IMR-90 (cell line): ENCODE data around the gene GRAMD2A. TPM values are rescaled to one million over a fixed set of nuclear protein-coding genes. Genes with fewer than 3 reads are reported as not detected.
A peak's percentile ranks its signal among the peaks of the same experiment; 100 is the strongest.

Experiments used
- ATAC-seq: fragments of 200-7000 bp; cut with Tn5 transposase; 2 replicates; pipeline ENCODE4 v1.9.1; 2020; ENCODE audit warnings: low read depth, mild to moderate bottlenecking, moderate library complexity
- BruUV-seq: library from RNA; stranded (reverse); fragments of 400-500 nt; replicated peaks from 2 replicates; lab custom pipeline; 2021; lab: Mats Ljungman, UMichigan
- CTCF ChIA-PET: fragments of 300-600 bp; formaldehyde crosslinking; extraction: SDS; loops from one replicate; lab custom pipeline; 2021; ENCODE audit warnings: antibody characterized with exemption; lab: Yijun Ruan, JAX
- POLR2A ChIA-PET: fragments of 300-600 bp; sonication (Branson Sonifier 250); formaldehyde crosslinking; loops from one replicate; lab custom pipeline; 2022; ENCODE audit warnings: antibody characterized with exemption; ENCODE audit not compliant: unreplicated experiment; lab: Charles Lee
- DNase-seq: peaks from one replicate; pipeline ENCODE4 v3.0.0; 2013
- H2AFZ ChIP-seq: replicated peaks from 2 replicates; pipeline ENCODE3; 2013; ENCODE audit warnings: low read length, mild to moderate bottlenecking; ENCODE audit not compliant: poor library complexity
- H2AK5ac ChIP-seq: 2 replicates; pipeline ENCODE4 v1.6.1; 2013; ENCODE audit warnings: low read depth, low read length, inconsistent platforms
- H2AK9ac ChIP-seq: replicated peaks from 2 replicates; pipeline ENCODE3; 2013; ENCODE audit warnings: mild to moderate bottlenecking, low read depth, low read length, moderate library complexity; ENCODE audit not compliant: poor library complexity
- H2BK120ac ChIP-seq: 2 replicates; pipeline ENCODE4 v1.6.1; 2013; ENCODE audit warnings: low read depth, low read length, inconsistent platforms
- H2BK15ac ChIP-seq: 3 replicates; pipeline ENCODE4 v1.6.1; 2013; ENCODE audit warnings: low read depth, low read length, inconsistent platforms
- H2BK20ac ChIP-seq: 2 replicates; pipeline ENCODE4 v1.6.1; 2013; ENCODE audit warnings: low read depth, mild to moderate bottlenecking, inconsistent platforms, low read length, moderate library complexity
- H2BK5ac ChIP-seq: 2 replicates; pipeline ENCODE4 v1.6.1; 2013; ENCODE audit warnings: mild to moderate bottlenecking, low read depth, low read length, inconsistent platforms; ENCODE audit not compliant: poor library complexity, severe bottlenecking
- H3K14ac ChIP-seq: replicated peaks from 2 replicates; pipeline ENCODE4 v1.6.1; 2013; ENCODE audit warnings: low read depth, low read length, inconsistent platforms
- H3K18ac ChIP-seq: 2 replicates; pipeline ENCODE4 v1.6.1; 2013; ENCODE audit warnings: low read depth, low read length, control low read depth
- H3K23ac ChIP-seq: 2 replicates; pipeline ENCODE4 v1.6.1; 2013; ENCODE audit warnings: low read depth, low read length, inconsistent platforms
- H3K27ac ChIP-seq: 2 replicates; pipeline ENCODE4 v1.5.1; 2013; ENCODE audit warnings: mild to moderate bottlenecking, control low read depth, low read length; ENCODE audit not compliant: insufficient read depth
- H3K27me3 ChIP-seq: 2 replicates; pipeline ENCODE4 v1.6.1; 2013; ENCODE audit warnings: low read length; ENCODE audit not compliant: control insufficient read depth, insufficient read depth
- H3K36me3 ChIP-seq: 2 replicates; pipeline ENCODE4 v1.6.1; 2013; ENCODE audit warnings: low read length, mixed read lengths; ENCODE audit not compliant: control insufficient read depth, insufficient read depth
- H3K4ac ChIP-seq: 2 replicates; pipeline ENCODE4 v1.6.1; 2013; ENCODE audit warnings: low read depth, low read length, inconsistent platforms
- H3K4me1 ChIP-seq: 2 replicates; pipeline ENCODE4 v1.6.1; 2013; ENCODE audit warnings: low read length, mixed read lengths; ENCODE audit not compliant: control insufficient read depth, insufficient read depth
- H3K4me2 ChIP-seq: 2 replicates; pipeline ENCODE4 v1.6.1; 2013; ENCODE audit warnings: low read depth, mild to moderate bottlenecking, control low read depth, low read length, moderate library complexity
- H3K4me3 ChIP-seq: 2 replicates; pipeline ENCODE4 v1.5.1; 2013; ENCODE audit warnings: low read depth, mild to moderate bottlenecking, control low read depth, low read length, moderate library complexity; ENCODE audit not compliant: insufficient read depth
- H3K56ac ChIP-seq: 2 replicates; pipeline ENCODE4 v1.6.1; 2013; ENCODE audit warnings: low read length, inconsistent platforms; ENCODE audit not compliant: insufficient read depth; ENCODE audit errors: extremely low read depth
- H3K79me1 ChIP-seq, 2 experiments: 2 replicates each; pipeline ENCODE4 v1.6.1; 2013; ENCODE audit warnings: low read length in 2 of 2, inconsistent platforms in 1 of 2, low read depth in 1 of 2
- H3K9ac ChIP-seq: 2 replicates; pipeline ENCODE4 v1.6.1; 2013; ENCODE audit warnings: low read depth, low read length, control low read depth
- H3K9me1 ChIP-seq: 2 replicates; pipeline ENCODE4 v1.6.1; 2013; ENCODE audit warnings: low read length, inconsistent platforms; ENCODE audit not compliant: insufficient read depth
- H3K9me3 ChIP-seq: 2 replicates; pipeline ENCODE4 v1.6.1; 2013; ENCODE audit warnings: low read length; ENCODE audit not compliant: control insufficient read depth, insufficient read depth
- H4K20me1 ChIP-seq: 2 replicates; pipeline ENCODE4 v1.6.1; 2013; ENCODE audit warnings: low read length, inconsistent platforms; ENCODE audit not compliant: insufficient read depth
- H4K5ac ChIP-seq: 2 replicates; pipeline ENCODE4 v1.6.1; 2013; ENCODE audit warnings: mild to moderate bottlenecking, low read depth, low read length, control low read depth
- H4K8ac ChIP-seq, 2 experiments: 2 replicates each; pipeline ENCODE4 v1.6.1; 2013; ENCODE audit warnings: low read depth in 2 of 2, low read length in 2 of 2, control low read depth in 1 of 2, inconsistent platforms in 1 of 2
- H4K91ac ChIP-seq: 2 replicates; pipeline ENCODE4 v1.6.1; 2013; ENCODE audit warnings: low read depth, low read length, inconsistent platforms; ENCODE audit not compliant: insufficient read depth
- BHLHE40 ChIP-seq: fragments of 150-350 bp; IDR thresholded peaks from 2 replicates; pipeline ENCODE4 v1.6.1; 2016; ENCODE audit warnings: mild to moderate bottlenecking, low read depth, low read length
- CEBPB ChIP-seq: IDR thresholded peaks from 2 replicates; pipeline ENCODE4 v1.6.1; 2012; ENCODE audit warnings: low read depth, low read length, improper control_type of control experiment
- CHD1 ChIP-seq: IDR thresholded peaks from 2 replicates; pipeline ENCODE4 v1.6.1; 2012; ENCODE audit warnings: low read depth, low read length, improper control_type of control experiment
- CTCF ChIP-seq: conservative IDR thresholded peaks from 2 replicates; pipeline ENCODE4 v1.5.1; 2012; ENCODE audit warnings: mild to moderate bottlenecking, low read depth, low read length, improper control_type of control experiment
- FOS ChIP-seq: fragments of 150-350 bp; IDR thresholded peaks from 2 replicates; pipeline ENCODE4 v1.6.1; 2016; ENCODE audit warnings: low read depth, low read length
- MAFK ChIP-seq: IDR thresholded peaks from 2 replicates; pipeline ENCODE4 v1.6.1; 2012; ENCODE audit warnings: low read depth, low read length, improper control_type of control experiment
- MAZ ChIP-seq: IDR thresholded peaks from 2 replicates; pipeline ENCODE4 v1.6.1; 2012; ENCODE audit warnings: low read depth, mild to moderate bottlenecking, low read length, improper control_type of control experiment, moderate library complexity, borderline replicate concordance
- MXI1 ChIP-seq: IDR thresholded peaks from 2 replicates; pipeline ENCODE4 v1.6.1; 2012; ENCODE audit warnings: low read depth, mild to moderate bottlenecking, low read length, moderate library complexity, borderline replicate concordance
- NFE2L2 ChIP-seq: fragments of 150-350 bp; IDR thresholded peaks from 2 replicates; pipeline ENCODE4 v1.6.1; 2016; ENCODE audit warnings: low read depth, mild to moderate bottlenecking, low read length
- POLR2A ChIP-seq: IDR thresholded peaks from 2 replicates; pipeline ENCODE4 v1.6.1; 2012; ENCODE audit warnings: mild to moderate bottlenecking, low read depth, low read length
- RAD21 ChIP-seq: IDR thresholded peaks from 2 replicates; pipeline ENCODE4 v1.6.1; 2012; ENCODE audit warnings: low read length, improper control_type of control experiment
- RCOR1 ChIP-seq: IDR thresholded peaks from 2 replicates; pipeline ENCODE4 v1.6.1; 2012; ENCODE audit warnings: mild to moderate bottlenecking, low read length, improper control_type of control experiment; ENCODE audit not compliant: insufficient replicate concordance
- RFX5 ChIP-seq: IDR thresholded peaks from 2 replicates; pipeline ENCODE4 v1.8.0; 2012; ENCODE audit warnings: low read depth, mild to moderate bottlenecking, low read length, moderate library complexity
- SMC3 ChIP-seq: fragments of 150-350 bp; IDR thresholded peaks from 2 replicates; pipeline ENCODE4 v1.6.1; 2016; ENCODE audit warnings: low read depth, mild to moderate bottlenecking, antibody characterized with exemption, low read length, moderate library complexity
- USF2 ChIP-seq: fragments of 150-350 bp; IDR thresholded peaks from 2 replicates; pipeline ENCODE4 v1.6.1; 2017; ENCODE audit warnings: mild to moderate bottlenecking, antibody characterized with exemption, low read length, low read depth
- WGBS, 2 experiments: methylation state at CpG; one replicate each; pipeline versions ENCODE4 v1.1.5 to v1.1.7; 2013; ENCODE audit warnings: missing lambda C conversion rate in 2 of 2; ENCODE audit not compliant: insufficient read length in 1 of 2; ENCODE audit errors: extremely low coverage in 2 of 2; 5-methylcytosine and 5-hydroxymethylcytosine counted together
- dilution Hi-C: fragments of 300-500 bp; cut with HindIII; formaldehyde crosslinking; loops from one replicate; pipeline ENCODE4 v1.14.3; 2018; ENCODE audit warnings: low sequenced_read_pairs; ENCODE audit not compliant: unreplicated experiment
- in situ Hi-C: fragments of 300-500 bp; cut with MboI; formaldehyde crosslinking; loops from 3 replicates; pipeline ENCODE4 v1.14.3; 2019; ENCODE audit warnings: low sequenced_read_pairs, inconsistent platforms, mixed read lengths
- intact Hi-C: fragments of 100-400 bp; cut with micrococcal nuclease; formaldehyde crosslinking; loops from 2 replicates; pipeline ENCODE4 v1.10.0; 2022
- polyA plus RNA-seq, 3 experiments: library from polyadenylated mRNA; depleted of rRNA; stranded (reverse); fragments of >200 nt; gene quantifications; 2 replicates each; pipeline ENCODE4 v1.2.3, GENCODE V29; 2012; ENCODE audit warnings: low replicate concordance in 1 of 3
- total RNA-seq: library from RNA; depleted of rRNA; stranded (reverse); fragments of >200 nt; gene quantifications from 2 replicates; pipeline ENCODE4 v1.2.3, GENCODE V29; 2012
- TF ChIP-seq, protein P1 (sequence below): fragments of 150-350 bp; IDR thresholded peaks from 2 replicates; pipeline ENCODE4 v1.6.1; 2016; ENCODE audit warnings: low read depth, mild to moderate bottlenecking, low read length, moderate library complexity, borderline replicate concordance

GRAMD2A gene
- total and polyA plus RNA-seq, 2 of the 4 experiments (the other 2 are of a cell fraction) = 0.14 to 0.18 TPM

DNA sequence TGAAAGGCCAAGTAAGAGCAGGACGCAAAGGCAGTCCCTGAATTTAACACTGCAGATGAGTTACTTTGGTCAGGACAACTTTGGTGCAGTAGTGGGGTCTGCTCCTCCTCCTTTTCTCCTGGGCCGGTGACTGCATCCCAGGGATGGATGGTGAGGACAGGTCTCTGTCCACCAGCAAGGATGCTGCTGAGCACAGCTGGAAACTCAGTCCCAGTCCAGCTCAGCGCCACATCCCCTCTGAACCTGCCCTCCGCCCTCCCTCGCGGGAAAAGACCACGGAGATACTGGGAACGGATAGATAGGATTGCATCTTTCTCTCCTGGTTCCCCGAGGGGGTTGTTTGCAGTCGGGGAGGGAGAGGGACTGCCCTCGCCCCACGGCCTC lies 13.8 kb downstream of the GRAMD2A start:
- Histone ChIP-seq H3K9ac (no peak overlapping the region), H3K27me3 (peaks cover 30% of the 10 kb centered on the region), H3K4me1 (peaks cover 3% of the 10 kb centered on the region; the same call in 1 of the 2 replicates), H3K36me3 (no peaks in the 10 kb centered on the region), H3K14ac (no peak overlapping the region), H3K9me1 (no peaks in the 10 kb centered on the region), H3K56ac (no peak overlapping the region), H2AK9ac (peak overlapping the region; percentile 78), H2AK5ac (peak overlapping the region; percentile 59; the same call in 1 of the 2 replicates), H4K20me1 (no peaks in the 10 kb centered on the region; the same call in 1 of the 2 replicates), H3K79me1 (no peaks in the 10 kb centered on the region), H3K9me3 (no peaks in the 10 kb centered on the region), H2BK20ac (no peak overlapping the region), H4K8ac (no peak overlapping the region), H2BK5ac (no peak overlapping the region), H3K27ac (no peak overlapping the region), H4K91ac (no peak overlapping the region), H3K23ac (peak overlapping the region; percentile 85), H3K4me2 (peak overlapping the region; percentile 45; the same call in 1 of the 2 replicates), H3K4me3 (no peak overlapping the region), H3K18ac (no peak overlapping the region), H3K4ac (no peak overlapping the region), H2BK15ac (no peak overlapping the region), H2BK120ac (no peak overlapping the region), H4K5ac (no peak overlapping the region), H2AFZ (peak overlapping the region; percentile 90)
- no TSS peak for BruUV-seq
- dilution Hi-C loops (no loop called here), intact Hi-C loops (no loop called here), in situ Hi-C loops (no loop called here)
- ChIA-PET POLR2A (no interaction called here), CTCF (interaction anchor here (0.6 kb wide), 1 partner anchor 113 kb away, joined by 3 read pairs; no protein-coding TSS in a partner anchor)
- ATAC-seq = no peak
- 100% methylated on average over 2 of the region's 12 CpGs; no CpG with 5 or more reads in 1 of the 2 experiments for WGBS, 2 experiments
- no peak for DNase-seq
- TF ChIP-seq MAFK (no peak), CHD1 (no peak), FOS (no peak), NFE2L2 (no peak), MXI1 (no peak), CTCF (no peak), POLR2A (no peak), USF2 (no peak), RCOR1 (no peak), BHLHE40 (no peak), MAZ (no peak), RFX5 (no peak), CEBPB (no peak), SMC3 (no peak), RAD21 (no peak)
- TF ChIP-seq, protein P1, sequence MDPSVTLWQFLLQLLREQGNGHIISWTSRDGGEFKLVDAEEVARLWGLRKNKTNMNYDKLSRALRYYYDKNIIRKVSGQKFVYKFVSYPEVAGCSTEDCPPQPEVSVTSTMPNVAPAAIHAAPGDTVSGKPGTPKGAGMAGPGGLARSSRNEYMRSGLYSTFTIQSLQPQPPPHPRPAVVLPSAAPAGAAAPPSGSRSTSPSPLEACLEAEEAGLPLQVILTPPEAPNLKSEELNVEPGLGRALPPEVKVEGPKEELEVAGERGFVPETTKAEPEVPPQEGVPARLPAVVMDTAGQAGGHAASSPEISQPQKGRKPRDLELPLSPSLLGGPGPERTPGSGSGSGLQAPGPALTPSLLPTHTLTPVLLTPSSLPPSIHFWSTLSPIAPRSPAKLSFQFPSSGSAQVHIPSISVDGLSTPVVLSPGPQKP = no peak
